KOPT-K1 (cell line): ENCODE data around the gene RILPL1.
"Not testable (repeated sequence)": the region's sequence is repeated elsewhere in the genome, so short reads cannot be mapped to it uniquely, and the experiment has no call there.

Experiments used
- H3K27ac ChIP-seq: fragments of 200-600 bp; sonication (generic); 2 replicates; pipeline ENCODE4 v1.5.1; 2016; ENCODE audit warnings: antibody characterized with exemption, mild to moderate bottlenecking, low read depth, low read length; ENCODE audit not compliant: poor library complexity, severe bottlenecking
- H3K36me3 ChIP-seq: fragments of 200-600 bp; sonication (generic); 2 replicates; pipeline ENCODE4 v1.5.1; 2017; ENCODE audit warnings: antibody characterized with exemption, mild to moderate bottlenecking, low read length, moderate library complexity; ENCODE audit not compliant: insufficient read depth
- H3K9me3 ChIP-seq: fragments of 200-600 bp; sonication (generic); 2 replicates; pipeline ENCODE4 v1.5.1; 2017; ENCODE audit warnings: antibody characterized with exemption, low read length, mild to moderate bottlenecking; ENCODE audit not compliant: insufficient read depth, poor library complexity, severe bottlenecking

The RILPL1 gene

DNA sequence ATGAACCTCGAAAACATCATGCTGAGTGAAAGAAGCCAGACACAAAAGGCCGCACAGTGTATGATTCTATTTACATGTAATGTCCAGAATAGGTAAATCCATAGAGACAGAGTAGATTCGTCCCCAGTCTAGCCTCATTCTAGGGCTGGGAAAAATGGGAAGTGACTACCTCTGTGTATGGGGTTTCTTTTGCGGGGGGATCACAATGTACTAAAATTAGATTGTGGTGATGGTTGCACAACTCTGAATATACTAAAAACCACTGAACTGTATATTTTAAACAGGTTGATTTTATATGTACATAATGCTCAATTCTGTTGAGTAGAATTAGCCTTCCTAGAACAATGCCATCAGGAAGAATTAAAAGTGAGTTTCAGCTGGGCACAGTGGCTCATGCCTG is 90.7 kb downstream of the RILPL1 start:
- H3K27ac ChIP-seq = no peak overlapping the region
- H3K9me3 ChIP-seq = no peaks in the 10 kb centered on the region
- no peaks in the 10 kb centered on the region for H3K36me3 ChIP-seq

DNA sequence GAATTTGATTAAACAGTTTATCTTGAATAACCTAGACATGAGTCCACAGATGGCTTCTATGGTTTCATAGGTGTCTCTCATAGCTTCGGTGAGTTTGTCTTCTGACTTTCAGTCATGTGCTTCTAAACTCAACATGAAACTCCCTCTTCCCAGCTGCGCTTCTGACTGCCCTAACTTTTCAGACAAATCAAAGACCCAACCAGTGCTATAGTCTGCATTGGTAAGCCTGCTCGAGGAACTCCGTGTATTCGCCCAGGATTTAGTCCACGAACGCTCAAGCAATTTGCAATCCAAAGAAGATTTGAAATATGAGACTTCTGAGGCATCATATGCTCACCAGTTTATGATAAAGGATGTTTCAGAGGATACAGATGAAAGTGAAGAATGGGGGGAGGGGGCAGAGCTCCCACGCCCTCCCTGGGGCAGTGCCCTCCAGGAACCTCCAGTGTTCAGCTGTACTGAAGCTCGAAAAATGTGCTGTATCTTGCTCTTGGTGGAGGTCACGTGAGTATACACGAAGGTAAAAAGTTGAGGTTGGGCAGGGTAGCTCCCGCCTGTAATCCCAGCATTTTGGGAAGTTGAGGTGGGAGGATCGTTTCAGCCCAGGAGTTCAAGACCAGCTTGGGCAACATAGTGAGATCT is 91.9 kb downstream of the RILPL1 start:
- Histone ChIP-seq H3K36me3 (no peaks in the 10 kb centered on the region), H3K27ac (no peak overlapping the region), H3K9me3 (no peaks in the 10 kb centered on the region)

DNA sequence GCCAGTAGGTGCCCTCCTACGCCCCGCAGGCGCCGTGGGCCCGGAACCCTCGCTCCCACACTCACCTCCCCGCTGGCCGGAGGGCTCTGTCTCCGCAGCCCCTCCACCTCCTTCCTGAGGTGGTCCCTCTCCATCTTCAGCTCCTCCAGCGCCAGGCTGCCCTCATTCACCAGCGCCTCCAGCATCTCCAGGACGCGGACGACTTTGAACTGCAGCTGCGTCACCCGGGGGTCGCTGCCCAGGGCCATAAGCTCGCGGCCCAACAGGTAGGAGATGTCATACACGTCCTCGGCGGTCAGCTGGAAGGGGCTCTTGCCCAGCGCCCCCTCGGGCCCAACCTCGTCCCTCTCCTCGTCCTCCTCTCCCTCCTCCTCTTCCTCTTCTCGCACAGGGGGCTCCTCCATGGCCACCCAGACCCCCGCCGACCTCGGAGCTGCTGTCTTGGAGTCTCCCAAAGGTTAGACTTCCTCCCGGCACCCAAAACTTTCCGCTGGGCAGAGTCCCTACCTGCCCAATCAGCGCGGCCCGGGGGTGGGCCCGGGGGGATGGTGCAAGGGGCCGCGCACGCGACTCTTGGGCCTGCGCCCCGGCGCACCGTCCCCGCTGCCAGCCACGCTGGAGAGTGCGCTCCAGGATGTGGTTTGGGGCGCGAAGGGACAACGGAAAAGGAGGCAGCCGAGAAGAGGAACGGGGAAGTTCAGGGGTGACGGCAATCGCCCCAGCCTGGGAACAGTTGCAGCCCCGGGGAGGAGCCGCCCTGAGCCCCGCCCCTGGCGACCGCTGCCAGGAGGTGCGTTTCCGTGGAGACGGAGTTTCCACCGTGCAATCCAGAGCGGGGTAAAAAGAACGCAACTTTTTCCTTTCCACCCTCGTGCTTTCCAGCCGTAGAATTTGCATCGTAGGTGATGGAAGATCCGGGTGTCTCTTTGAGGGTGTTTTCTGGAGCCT is 97.2 kb downstream of the RILPL1 start, which contains the start of gene RILPL2:
TSS of gene RILPL2 (minus strand) at position 668 of the 948 bp plus-strand sequence. CDS start at position 404, 264 bp downstream.
- peaks cover under 1% of the 10 kb centered on the region; the same call in 1 of the 2 replicates for H3K36me3 ChIP-seq
- peak within 1 kb of the TSS; percentile 73 for H3K27ac ChIP-seq
- no peaks in the 10 kb centered on the region for H3K9me3 ChIP-seq

DNA sequence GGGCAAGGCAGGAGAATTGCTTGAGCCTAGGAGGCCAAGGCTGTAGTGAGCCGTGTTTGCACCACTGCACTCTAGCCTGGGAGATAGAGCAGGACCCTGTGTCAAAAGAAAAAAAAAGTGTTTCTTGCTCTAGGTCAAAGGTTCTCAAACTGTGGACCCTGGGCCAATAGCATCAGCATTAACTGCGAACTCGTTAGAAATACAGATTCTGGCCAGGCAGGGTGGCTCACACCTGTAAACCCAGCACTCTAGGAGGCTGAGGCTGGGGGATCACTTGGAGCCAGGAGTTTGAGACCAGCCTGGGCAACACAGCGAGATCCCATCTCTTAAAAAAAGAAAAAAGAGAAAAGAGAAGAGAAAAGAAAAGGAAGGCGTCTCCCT is 97.9 kb downstream of the RILPL1 start:
- Histone ChIP-seq H3K27ac (peak overlapping the region; percentile 73), H3K36me3 (peaks cover 7% of the 10 kb centered on the region; the same call in 1 of the 2 replicates), H3K9me3 (no peaks in the 10 kb centered on the region)

DNA sequence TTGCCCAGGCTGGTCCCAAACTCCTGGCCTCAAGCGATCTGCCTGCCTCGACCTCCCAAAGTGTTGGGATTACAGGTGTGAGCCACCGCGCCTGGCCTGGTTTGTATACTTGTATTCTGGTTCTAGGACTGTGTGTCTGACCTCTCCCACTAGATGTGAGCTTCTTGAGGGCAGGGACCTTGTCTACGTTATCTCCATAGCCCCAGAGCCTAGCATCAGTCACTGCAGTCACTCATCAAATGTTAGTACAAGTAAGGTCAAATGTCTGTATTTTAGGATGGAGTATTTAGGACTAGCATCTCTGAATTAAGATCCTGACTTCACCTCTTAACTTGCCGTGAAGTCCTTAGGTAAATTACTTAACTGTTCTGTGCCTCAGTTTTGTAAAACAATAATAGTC is 99.9 kb downstream of the RILPL1 start:
- no peaks in the 10 kb centered on the region for H3K9me3 ChIP-seq
- no peak overlapping the region for H3K27ac ChIP-seq
- H3K36me3 ChIP-seq = peaks cover 24% of the 10 kb centered on the region; the same call in 1 of the 2 replicates

DNA sequence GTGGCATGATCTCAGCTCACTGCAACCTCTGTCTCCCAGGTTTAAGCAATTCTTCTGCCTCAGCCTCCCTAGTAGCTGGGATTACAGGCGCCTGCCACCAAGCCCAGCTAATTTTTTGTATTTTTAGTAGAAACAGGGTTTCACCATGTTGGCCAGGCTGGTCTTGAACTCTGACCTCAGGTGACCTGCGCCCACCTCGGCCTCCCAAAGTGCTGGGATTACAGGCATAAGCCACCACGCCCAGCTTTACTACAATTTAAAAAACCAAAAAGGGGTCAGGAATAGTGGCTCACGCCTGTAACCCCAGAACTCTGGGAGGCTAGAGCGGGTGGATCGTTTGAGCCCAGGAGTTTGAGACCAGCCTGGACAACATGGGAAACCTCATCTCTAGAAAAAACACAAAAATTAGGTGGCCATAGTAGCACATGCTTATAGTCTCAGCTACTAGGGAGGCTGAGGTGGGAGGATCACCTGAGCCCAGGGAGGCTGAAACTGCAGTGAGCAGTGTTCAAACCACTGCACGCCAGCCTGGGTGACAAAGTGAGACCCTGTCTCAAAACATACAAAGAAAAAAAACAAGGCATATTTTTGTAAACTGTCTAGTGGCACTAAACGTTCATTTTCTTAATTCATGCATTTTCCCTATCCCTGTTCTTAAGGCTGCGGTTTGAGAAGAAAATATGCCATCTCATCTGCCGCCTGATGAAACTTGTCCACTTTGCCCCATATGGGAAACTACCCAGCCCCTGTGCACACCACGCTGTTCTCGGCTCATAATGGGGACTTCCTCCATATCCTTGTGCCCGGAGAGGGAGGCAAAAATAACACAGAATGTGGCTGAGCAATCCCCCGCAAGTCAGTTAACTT is 101.3 kb downstream of the RILPL1 start:
- not testable (repeated sequence) for H3K9me3 ChIP-seq, H3K27ac ChIP-seq
- H3K36me3 ChIP-seq = peaks cover 31% of the 10 kb centered on the region; the same call in 1 of the 2 replicates

DNA sequence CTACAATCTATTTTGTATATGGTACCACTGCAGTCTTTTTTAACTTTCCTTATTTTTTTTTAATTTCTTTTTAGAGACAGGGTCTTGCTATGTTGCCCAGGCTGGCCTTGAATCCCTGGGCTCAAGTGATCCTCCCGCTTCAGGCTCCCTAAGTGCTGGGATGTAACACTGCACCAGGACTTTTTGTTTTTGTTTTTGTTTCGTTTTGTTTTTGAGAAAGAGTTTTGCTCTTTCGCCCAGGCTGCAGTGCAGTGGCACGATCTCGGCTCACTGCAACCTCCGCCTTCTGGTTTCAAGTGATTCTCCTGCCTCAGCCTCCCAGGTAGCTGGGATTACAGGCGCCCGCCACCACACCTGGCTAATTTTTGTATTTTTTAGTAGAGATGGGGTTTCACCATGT is 104.4 kb downstream of the RILPL1 start:
- not testable (repeated sequence) for H3K27ac ChIP-seq, H3K9me3 ChIP-seq
- peaks cover 41% of the 10 kb centered on the region; the same call in 1 of the 2 replicates for H3K36me3 ChIP-seq

DNA sequence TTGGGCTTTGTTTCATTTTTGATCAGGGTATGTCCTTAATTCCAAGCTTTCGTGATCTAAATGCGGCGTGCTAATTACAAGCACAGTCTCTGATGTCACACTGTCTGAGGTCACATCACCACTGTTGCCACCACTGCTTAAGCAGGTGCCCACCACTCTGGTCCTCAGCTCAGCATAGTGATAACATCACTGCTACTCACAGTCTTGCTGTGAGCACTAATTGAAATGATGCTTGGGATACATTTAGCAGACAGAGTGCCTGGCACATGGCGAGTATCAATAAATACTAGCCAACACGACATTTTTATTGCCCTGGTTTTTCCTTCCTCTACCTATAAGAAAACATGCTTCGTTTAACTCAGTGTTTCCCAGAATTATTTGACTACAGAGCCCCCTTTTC is 104.9 kb downstream of the RILPL1 start:
- no peaks in the 10 kb centered on the region for H3K9me3 ChIP-seq
- no peak overlapping the region for H3K27ac ChIP-seq
- H3K36me3 ChIP-seq = peaks cover 41% of the 10 kb centered on the region; the same call in 1 of the 2 replicates

DNA sequence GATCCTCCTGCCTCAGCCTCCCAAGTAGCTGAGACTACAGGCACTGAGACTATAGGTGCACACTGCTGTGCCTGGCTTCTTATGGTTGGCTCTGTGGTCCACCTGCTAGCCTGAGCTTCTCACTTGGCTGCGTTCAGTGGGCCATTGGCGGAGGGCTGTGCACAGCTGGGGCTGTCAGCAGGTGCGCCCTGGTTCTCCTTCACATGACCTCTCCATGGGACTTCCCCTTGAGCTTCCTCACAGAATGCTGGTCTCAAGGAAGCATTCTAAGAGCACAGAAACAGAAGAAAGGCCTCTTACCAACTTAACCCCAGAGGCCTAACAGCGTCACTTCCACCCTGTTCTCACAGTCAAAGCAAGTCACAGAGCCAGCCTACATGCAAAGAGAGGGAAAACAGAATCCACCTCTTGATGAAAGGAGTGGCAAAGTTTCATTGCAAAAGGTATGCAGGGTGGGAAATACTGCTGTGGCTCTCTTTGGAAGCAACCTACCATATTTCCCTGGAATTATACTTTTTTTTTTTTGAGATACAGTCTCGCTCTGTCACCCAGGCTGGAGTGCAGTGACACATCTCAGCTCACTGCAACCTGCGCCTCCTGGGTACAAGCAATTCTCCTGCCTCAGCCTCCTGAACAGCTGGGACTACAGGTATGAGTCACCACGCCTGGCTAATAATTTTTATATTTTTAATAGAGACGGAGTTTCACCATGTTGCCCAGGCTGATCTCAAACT is 106.3 kb downstream of the RILPL1 start:
- H3K27ac ChIP-seq = peak overlapping the region; percentile 43

DNA sequence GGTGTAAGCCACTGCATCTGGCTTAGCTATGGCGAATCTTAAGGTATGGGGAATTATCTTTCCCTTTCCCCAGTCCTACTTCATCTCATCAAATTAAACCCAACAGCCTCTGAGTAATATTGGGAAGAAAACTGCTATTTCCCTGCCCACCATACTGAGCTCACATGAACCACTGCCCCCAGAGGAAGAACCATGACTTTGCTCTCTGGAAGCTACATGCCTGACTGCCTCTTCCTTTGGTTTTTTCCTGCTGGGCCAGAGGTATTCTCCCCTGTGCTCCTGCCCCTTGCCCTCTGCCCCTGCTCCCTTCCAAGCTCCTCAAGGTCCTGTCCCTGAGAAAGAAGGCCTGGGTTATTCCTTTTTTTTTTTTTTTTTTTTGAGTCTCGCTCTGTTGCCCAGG is 112.2 kb downstream of the RILPL1 start:
- H3K36me3 ChIP-seq = peaks cover 61% of the 10 kb centered on the region; the same call in 1 of the 2 replicates

More for the DNA sequence above, 106.3 kb downstream of the RILPL1 start:
- Histone ChIP-seq H3K9me3 (no peaks in the 10 kb centered on the region), H3K36me3 (peaks cover 52% of the 10 kb centered on the region; the same call in 1 of the 2 replicates)

More for the DNA sequence above, 112.2 kb downstream of the RILPL1 start:
- Histone ChIP-seq H3K9me3 (no peaks in the 10 kb centered on the region), H3K27ac (no peak overlapping the region)
